ENCODE data around the gene PCDHGC4.

Gene PCDHGC4

GRCh38 chr5:141484641-141485311, at the start of gene PCDHGC4:
PCDHGC4 (plus strand) TSS chr5:141485030; CDS start chr5:141485174, 144 bp downstream.
- no peak for DNase-seq (ENCODE audit: low read depth)

GRCh38 chr5:141437221-141437620, 47.6 kb upstream of the PCDHGC4 start:
- DNase-seq (ENCODE audit: low read depth): no peak

- DNase-seq (ENCODE audit: low read depth): no peak
Measured at GRCh38 chr5:141439411-141440141, 45.3 kb upstream of the PCDHGC4 start.

- DNase-seq (ENCODE audit: low read depth): no peak
Measured at GRCh38 chr5:141440341-141440740, 44.5 kb upstream of the PCDHGC4 start.

GRCh38 chr5:141441571-141442170, 43.2 kb upstream of the PCDHGC4 start:
- DNase-seq (ENCODE audit: low read depth): no peak

GRCh38 chr5:141465351-141465750, 19.5 kb upstream of the PCDHGC4 start:
- DNase-seq (ENCODE audit: low read depth): no peak

GRCh38 chr5:141475625-141476131, 9.2 kb upstream of the PCDHGC4 start, which contains the start of gene PCDHGC3:
PCDHGC3 (plus strand) TSS chr5:141475966; CDS start chr5:141476117, 151 bp downstream.
- DNase-seq (ENCODE audit: low read depth): no peak

GRCh38 chr5:141476132-141476911, 8.5 kb upstream of the PCDHGC4 start:
- DNase-seq (ENCODE audit: low read depth): no peak

GRCh38 chr5:141477044-141477575, 7.7 kb upstream of the PCDHGC4 start:
- no peak for DNase-seq (ENCODE audit: low read depth)

GRCh38 chr5:141477815-141478214, 7.0 kb upstream of the PCDHGC4 start:
- DNase-seq (ENCODE audit: low read depth): no peak

- DNase-seq (ENCODE audit: low read depth): no peak
Measured at GRCh38 chr5:141478321-141478945, 6.4 kb upstream of the PCDHGC4 start.

- DNase-seq (ENCODE audit: low read depth): no peak
Measured at GRCh38 chr5:141479776-141480175, 5.1 kb upstream of the PCDHGC4 start.

- DNase-seq (ENCODE audit: low read depth): no peak
Measured at GRCh38 chr5:141483902-141484301, 928 bp upstream of the PCDHGC4 start.

- no peak for DNase-seq (ENCODE audit: low read depth)
Measured at GRCh38 chr5:141484310-141484640, 555 bp upstream of the PCDHGC4 start.

GRCh38 chr5:141485321-141486055, 658 bp downstream of the PCDHGC4 start:
- DNase-seq (ENCODE audit: low read depth): no peak

- DNase-seq (ENCODE audit: low read depth): no peak
Measured at GRCh38 chr5:141486091-141486490, 1.3 kb downstream of the PCDHGC4 start.

GRCh38 chr5:141487131-141487530, 2.3 kb downstream of the PCDHGC4 start:
- DNase-seq (ENCODE audit: low read depth): no peak

- DNase-seq (ENCODE audit: low read depth): no peak
Measured at GRCh38 chr5:141488591-141489561, 4.0 kb downstream of the PCDHGC4 start, which contains the start of gene PCDHGC5. PCDHGC5 (plus strand) TSS chr5:141489081; CDS start chr5:141489241, 160 bp downstream.

GRCh38 chr5:141489841-141490240, 5.0 kb downstream of the PCDHGC4 start:
- no peak for DNase-seq (ENCODE audit: low read depth)

All from stimulated activated CD8-positive, alpha-beta memory T cell treated with anti-CD3 and anti-CD28 coated beads, Interleukin-15, amount 100 ng/mL, for 1 hour (primary cell).